ENCODE results near the gene RRAD.

DNA sequence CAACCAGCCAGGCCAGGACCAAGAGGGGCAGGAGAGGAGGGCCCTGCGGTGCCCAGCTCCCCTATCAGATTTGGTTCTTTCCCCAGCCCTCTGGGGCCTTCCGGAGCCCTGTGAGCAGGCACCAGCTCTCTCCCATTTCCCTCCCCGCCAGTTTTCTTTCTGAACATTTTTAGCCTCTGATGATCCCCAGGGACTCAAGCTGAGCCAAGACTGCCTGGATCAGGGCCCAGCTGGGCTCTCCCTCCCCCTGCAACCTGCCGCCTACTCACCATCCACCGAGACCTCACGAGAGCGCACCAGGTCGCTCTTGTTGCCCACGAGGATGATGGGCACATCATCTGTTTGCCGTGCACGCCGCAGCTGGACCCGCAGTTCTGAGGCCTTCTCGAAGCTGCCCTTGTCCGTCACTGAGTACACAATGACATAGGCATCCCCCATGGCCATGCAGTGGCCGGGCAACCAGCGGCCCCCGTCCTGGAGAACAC, 2.0 kb downstream of the RRAD start:
- TF ChIP-seq, protein P1, sequence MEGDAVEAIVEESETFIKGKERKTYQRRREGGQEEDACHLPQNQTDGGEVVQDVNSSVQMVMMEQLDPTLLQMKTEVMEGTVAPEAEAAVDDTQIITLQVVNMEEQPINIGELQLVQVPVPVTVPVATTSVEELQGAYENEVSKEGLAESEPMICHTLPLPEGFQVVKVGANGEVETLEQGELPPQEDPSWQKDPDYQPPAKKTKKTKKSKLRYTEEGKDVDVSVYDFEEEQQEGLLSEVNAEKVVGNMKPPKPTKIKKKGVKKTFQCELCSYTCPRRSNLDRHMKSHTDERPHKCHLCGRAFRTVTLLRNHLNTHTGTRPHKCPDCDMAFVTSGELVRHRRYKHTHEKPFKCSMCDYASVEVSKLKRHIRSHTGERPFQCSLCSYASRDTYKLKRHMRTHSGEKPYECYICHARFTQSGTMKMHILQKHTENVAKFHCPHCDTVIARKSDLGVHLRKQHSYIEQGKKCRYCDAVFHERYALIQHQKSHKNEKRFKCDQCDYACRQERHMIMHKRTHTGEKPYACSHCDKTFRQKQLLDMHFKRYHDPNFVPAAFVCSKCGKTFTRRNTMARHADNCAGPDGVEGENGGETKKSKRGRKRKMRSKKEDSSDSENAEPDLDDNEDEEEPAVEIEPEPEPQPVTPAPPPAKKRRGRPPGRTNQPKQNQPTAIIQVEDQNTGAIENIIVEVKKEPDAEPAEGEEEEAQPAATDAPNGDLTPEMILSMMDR (conservative IDR thresholded peaks at IDR 0.05; ENCODE audit: low read depth, low read length): no peak
- TF ChIP-seq EZH2 (IDR thresholded peaks at IDR 0.05; ENCODE audit: borderline replicate concordance, low read depth, low read length, poor library complexity, severe bottlenecking): no peak
